ENCODE results near the gene KDSR. TPM values are rescaled to one million over a fixed set of nuclear protein-coding genes. Genes with fewer than 3 reads are reported as not detected.

KDSR gene
- total and polyA plus RNA-seq, 7 donors, result 10.4 to 33.0 (median 21.6) TPM

DNA sequence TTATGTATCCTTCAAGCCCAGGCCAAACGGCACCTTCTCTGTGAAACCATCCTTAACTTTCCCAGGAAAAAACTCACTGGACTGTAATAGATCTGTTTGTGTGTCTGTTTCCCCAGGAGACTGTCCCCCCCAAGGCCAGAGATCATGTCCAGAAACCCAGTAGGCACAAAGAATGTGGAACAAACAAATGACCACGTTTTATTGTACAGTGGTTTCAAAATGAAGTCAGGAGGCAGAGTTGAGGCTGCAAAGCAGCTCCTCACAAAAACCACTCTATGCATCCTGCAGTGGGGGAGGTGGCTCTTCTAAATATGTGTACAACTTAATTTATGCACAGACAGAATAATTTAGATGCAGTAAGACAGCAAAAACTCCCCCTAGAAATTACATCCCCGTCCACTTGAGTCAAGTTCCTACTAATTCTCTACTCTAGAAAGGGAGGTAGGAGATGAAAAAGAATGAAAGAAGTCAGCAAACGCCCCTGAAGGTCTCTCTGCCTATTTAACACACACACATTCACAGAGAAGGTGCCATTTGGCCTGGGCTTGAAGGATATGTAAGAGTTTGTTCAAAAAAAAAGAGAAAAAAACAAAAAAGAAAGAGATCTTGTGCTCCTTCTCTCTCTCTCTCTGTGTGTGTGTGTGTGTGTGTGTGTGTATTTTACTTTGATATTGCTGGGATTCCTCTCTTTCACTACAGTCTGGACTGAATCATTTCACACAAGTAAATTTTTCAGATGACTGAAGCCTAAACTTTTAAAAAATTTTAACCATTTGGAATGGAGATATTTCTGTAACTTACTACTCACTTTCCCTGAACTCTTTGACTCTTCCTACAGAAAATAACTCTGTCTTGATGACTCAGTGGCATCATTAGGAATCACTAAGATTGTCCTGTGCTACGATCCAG lies 66.9 kb downstream of the KDSR start:
- intact Hi-C loops (cut with DNase I), result no loop called here
- no peak for TF ChIP-seq CTCF (IDR thresholded peaks at IDR 0.05)
- WGBS, 3 donors, result 59 to 77% (median 61%) methylated on average over 5 of the region's 5 CpGs
- no peak for DNase-seq
- Histone ChIP-seq H3K9me3 (no peaks in the 10 kb centered on the region), H3K27ac (no peak overlapping the region), H3K4me3 (no peak overlapping the region), H3K27me3 (ENCODE audit: insufficient read depth in 3 of 3, low read length in 2 of 3) (no peaks in the 10 kb centered on the region), H3K36me3 (ENCODE audit: insufficient read depth in 1 of 2, low read depth in 1 of 2) (no peaks in the 10 kb centered on the region), H3K4me1 (peaks cover 26% of the 10 kb centered on the region)
- ATAC-seq, result no peak

GRCh38 chr18:63298400-63299365 lies 68.3 kb downstream of the KDSR start:
- Histone ChIP-seq H3K4me3 (no peak overlapping the region), H3K36me3 (ENCODE audit: insufficient read depth in 1 of 2, low read depth in 1 of 2) (no peaks in the 10 kb centered on the region), H3K4me1 (peaks cover 30% of the 10 kb centered on the region), H3K27me3 (ENCODE audit: insufficient read depth in 3 of 3, low read length in 2 of 3) (no peaks in the 10 kb centered on the region), H3K9me3 (no peaks in the 10 kb centered on the region), H3K27ac (no peak overlapping the region)
- 61 to 82% (median 67%) methylated on average over 9 of the region's 9 CpGs for WGBS, 3 donors
- no peak for DNase-seq
- intact Hi-C loops (cut with DNase I), result no loop called here
- no peak for ATAC-seq
- no peak for TF ChIP-seq CTCF (IDR thresholded peaks at IDR 0.05)

- no peak for ATAC-seq
- H3K27ac ChIP-seq, result no peak overlapping the region
These were observed 69.2 kb downstream of the KDSR start for GRCh38 chr18:63297687-63298399.

More at GRCh38 chr18:63297687-63298399, 69.2 kb downstream of the KDSR start:
- Histone ChIP-seq H3K36me3 (ENCODE audit: insufficient read depth in 1 of 2, low read depth in 1 of 2) (no peaks in the 10 kb centered on the region), H3K9me3 (no peaks in the 10 kb centered on the region), H3K4me3 (no peak overlapping the region), H3K4me1 (peaks cover 30% of the 10 kb centered on the region), H3K27me3 (ENCODE audit: insufficient read depth in 3 of 3, low read length in 2 of 3) (no peaks in the 10 kb centered on the region)
- 45 to 67% (median 51%) methylated on average over 16 of the region's 16 CpGs for WGBS, 3 donors
- intact Hi-C loops (cut with DNase I), result no loop called here
- DNase-seq, result no peak
- no peak for TF ChIP-seq CTCF (IDR thresholded peaks at IDR 0.05)
